Caco-2 (cell line): ENCODE results near the gene DSN1. TPM values are rescaled to one million over a fixed set of nuclear protein-coding genes. Genes with fewer than 3 reads are reported as not detected.

Source experiments
- BruUV-seq: library from RNA; stranded (reverse); fragments of 400-500 nt; replicated peaks from 2 replicates; lab custom pipeline; 2021; lab: Mats Ljungman, UMichigan
- CTCF ChIA-PET: fragments of 300-600 bp; sonication (Branson Sonifier 250); formaldehyde crosslinking; loops from one replicate; lab custom pipeline; 2022; ENCODE audit warnings: antibody characterized with exemption; lab: Charles Lee
- POLR2A ChIA-PET: fragments of 300-600 bp; sonication (Branson Sonifier 250); formaldehyde crosslinking; loops from one replicate; lab custom pipeline; 2022; ENCODE audit warnings: antibody characterized with exemption; lab: Charles Lee
- DNase-seq, 2 experiments: peaks; one replicate each; pipeline versions ENCODE4 v3.0.0 to v3.0.0-alpha.2; 2020 to 2022
- H3K27me3 ChIP-seq: replicated peaks from 2 replicates; pipeline ENCODE4 v1.6.0; 2011; ENCODE audit warnings: low read length; ENCODE audit not compliant: control insufficient read depth, insufficient read depth
- H3K36me3 ChIP-seq: 2 replicates; pipeline ENCODE4 v1.5.1; 2011; ENCODE audit warnings: low read length; ENCODE audit not compliant: control insufficient read depth, insufficient read depth
- H3K4me1 ChIP-seq: fragments of 250-450 bp; sonication (Bioruptor Pico); 2 replicates; pipeline ENCODE4 v1.5.1; 2020; ENCODE audit warnings: mild to moderate bottlenecking
- H3K4me3 ChIP-seq: 2 replicates; pipeline ENCODE4 v1.5.1; 2011; ENCODE audit warnings: low read depth, mild to moderate bottlenecking, control low read depth, low read length
- H3K9me3 ChIP-seq: fragments of 250-450 bp; sonication (Bioruptor Pico); 2 replicates; pipeline ENCODE4 v1.5.1; 2020; ENCODE audit warnings: mild to moderate bottlenecking, moderate library complexity
- H3K27ac Mint-ChIP-seq: one replicate; pipeline ENCODE4 v1.8.0; 2022; ENCODE audit warnings: mixed read lengths; ENCODE audit not compliant: unreplicated experiment
- H3K27me3 Mint-ChIP-seq: one replicate; pipeline ENCODE4 v1.8.0; 2022; ENCODE audit warnings: mixed read lengths; ENCODE audit not compliant: insufficient read depth, unreplicated experiment
- H3K36me3 Mint-ChIP-seq: one replicate; pipeline ENCODE4 v1.8.0; 2022; ENCODE audit warnings: mild to moderate bottlenecking, mixed read lengths; ENCODE audit not compliant: insufficient read depth, unreplicated experiment
- H3K4me1 Mint-ChIP-seq: one replicate; pipeline ENCODE4 v1.8.0; 2022; ENCODE audit warnings: low read depth, mixed read lengths; ENCODE audit not compliant: unreplicated experiment
- H3K4me3 Mint-ChIP-seq: one replicate; pipeline ENCODE4 v1.8.0; 2022; ENCODE audit warnings: mild to moderate bottlenecking, moderate library complexity, mixed read lengths; ENCODE audit not compliant: unreplicated experiment
- H3K9me3 Mint-ChIP-seq: one replicate; pipeline ENCODE4 v1.8.0; 2022; ENCODE audit warnings: mixed read lengths; ENCODE audit not compliant: unreplicated experiment
- CTCF ChIP-seq, 2 experiments: fragments of 200-600 bp in 1 of 2; IDR thresholded peaks; 1 replicate in 1 of 2; 2 replicates in 1 of 2; pipeline versions ENCODE4 v1.5.1 to v1.8.0; 2011 to 2022; ENCODE audit warnings: antibody characterized with exemption in 1 of 2, control low read depth in 1 of 2, inconsistent platforms in 1 of 2, low read depth in 1 of 2, low read length in 1 of 2, mild to moderate bottlenecking in 1 of 2, moderate library complexity in 1 of 2; ENCODE audit not compliant: insufficient read depth in 1 of 2, severe bottlenecking in 1 of 2, unreplicated experiment in 1 of 2
- intact Hi-C: fragments of 100-400 bp; cut with micrococcal nuclease; formaldehyde crosslinking; loops from one replicate; pipeline ENCODE4 v1.10.0; 2022; ENCODE audit not compliant: unreplicated experiment
- total RNA-seq: library from RNA; stranded (reverse); gene quantifications from 2 replicates; pipeline ENCODE4 v1.2.3, GENCODE V29; 2022

Gene DSN1
- total RNA-seq, 1 experiment from 2014 or later, result 59.2 TPM

- Histone ChIP-seq H3K4me3 (no peak overlapping the region), H3K36me3 (peaks cover 11% of the 10 kb centered on the region; the same call in 1 of the 2 replicates), H3K27me3 (no peaks in the 10 kb centered on the region), H3K4me1 (no peaks in the 10 kb centered on the region), H3K9me3 (no peaks in the 10 kb centered on the region)
- ChIA-PET CTCF (interaction anchor here (1.5 kb wide), 1 partner anchor 66 kb away, joined by 3 read pairs; a partner anchor contains a TSS), POLR2A (no interaction called here)
- H3K4me1 Mint-ChIP-seq, result no peaks in the 10 kb centered on the region
- no peak for DNase-seq
- H3K27ac Mint-ChIP-seq, result no peak overlapping the region
- no peaks in the 10 kb centered on the region for H3K9me3 Mint-ChIP-seq
- H3K36me3 Mint-ChIP-seq, result peaks cover 37% of the 10 kb centered on the region
- BruUV-seq, result no TSS peak
- no peak for TF ChIP-seq CTCF (IDR thresholded peaks at IDR 0.05; ENCODE audit: insufficient read depth in 1 of 2, low read depth in 1 of 2, low read length in 1 of 2, severe bottlenecking in 1 of 2, unreplicated experiment in 1 of 2)
- H3K27me3 Mint-ChIP-seq, result no peaks in the 10 kb centered on the region
- intact Hi-C loops, result no loop called here
- no peak overlapping the region for H3K4me3 Mint-ChIP-seq
Measured at GRCh38 chr20:36796875-36797274, 23.3 kb upstream of the DSN1 start.

GRCh38 chr20:36796117-36796516, 22.6 kb upstream of the DSN1 start:
- Mint-ChIP-seq H3K36me3 (peaks cover 43% of the 10 kb centered on the region), H3K27me3 (no peaks in the 10 kb centered on the region), H3K4me3 (no peak overlapping the region), H3K9me3 (no peaks in the 10 kb centered on the region), H3K4me1 (no peaks in the 10 kb centered on the region), H3K27ac (no peak overlapping the region)
- TF ChIP-seq CTCF (IDR thresholded peaks at IDR 0.05; ENCODE audit: insufficient read depth in 1 of 2, low read depth in 1 of 2, low read length in 1 of 2, severe bottlenecking in 1 of 2, unreplicated experiment in 1 of 2), result no peak
- Histone ChIP-seq H3K27me3 (no peaks in the 10 kb centered on the region), H3K4me1 (no peaks in the 10 kb centered on the region), H3K9me3 (no peaks in the 10 kb centered on the region), H3K36me3 (peaks cover 11% of the 10 kb centered on the region; the same call in 1 of the 2 replicates), H3K4me3 (no peak overlapping the region)
- DNase-seq, result no peak
- ChIA-PET POLR2A (interaction anchor here (0.5 kb wide), 1 partner anchor 219 kb away, joined by 11 read pairs; no protein-coding TSS in a partner anchor), CTCF (interaction anchor here (1.5 kb wide), 1 partner anchor 67 kb away, joined by 3 read pairs; a partner anchor contains a TSS)
- no TSS peak for BruUV-seq
- intact Hi-C loops, result no loop called here

- Histone ChIP-seq H3K27me3 (no peaks in the 10 kb centered on the region), H3K4me3 (no peak overlapping the region), H3K36me3 (peaks cover 11% of the 10 kb centered on the region; the same call in 1 of the 2 replicates), H3K4me1 (no peaks in the 10 kb centered on the region), H3K9me3 (no peaks in the 10 kb centered on the region)
- Mint-ChIP-seq H3K36me3 (peaks cover 43% of the 10 kb centered on the region), H3K27me3 (no peaks in the 10 kb centered on the region), H3K9me3 (no peaks in the 10 kb centered on the region), H3K27ac (no peak overlapping the region), H3K4me3 (no peak overlapping the region), H3K4me1 (no peaks in the 10 kb centered on the region)
- DNase-seq, result no peak
- ChIA-PET POLR2A (interaction anchor here (0.5 kb wide), 1 partner anchor 219 kb away, joined by 11 read pairs; no protein-coding TSS in a partner anchor), CTCF (interaction anchor here (1.5 kb wide), 1 partner anchor 68 kb away, joined by 3 read pairs; a partner anchor contains a TSS)
- BruUV-seq, result no TSS peak
- intact Hi-C loops, result no loop called here
- TF ChIP-seq CTCF (IDR thresholded peaks at IDR 0.05; ENCODE audit: insufficient read depth in 1 of 2, low read depth in 1 of 2, low read length in 1 of 2, severe bottlenecking in 1 of 2, unreplicated experiment in 1 of 2), result no peak
Measured at GRCh38 chr20:36795691-36796090, 22.1 kb upstream of the DSN1 start.
